A549 (cell line): ENCODE results near the gene PNLIPRP1. TPM values are rescaled to one million over a fixed set of nuclear protein-coding genes. Genes with fewer than 3 reads are reported as not detected.

Experiments used
- ATAC-seq, 2 experiments: fragments of 200-7000 bp in 1 of 2; fragments of >200 bp in 1 of 2; cut with Nextera tagmentation in 1 of 2; cut with Tn5 transposase in 1 of 2; 3 replicates each; pipeline versions ENCODE4 v1.8.0 to v1.9.1; 2018 to 2020; ENCODE audit warnings: mild to moderate bottlenecking in 1 of 2, moderate library complexity in 1 of 2
- CTCF ChIA-PET: fragments of 300-600 bp; sonication (Branson Sonifier 250); formaldehyde crosslinking; extraction: SDS; loops from one replicate; lab custom pipeline; 2021; ENCODE audit warnings: antibody characterized with exemption, inconsistent platforms; lab: Yijun Ruan, JAX
- POLR2A ChIA-PET: fragments of 350-600 bp; formaldehyde crosslinking; extraction: SDS; loops from one replicate; lab custom pipeline; 2021; ENCODE audit warnings: antibody characterized with exemption, inconsistent platforms; lab: Yijun Ruan, JAX
- DNase-seq, 2 experiments: peaks; one replicate each; pipeline versions ENCODE4 v3.0.0 to v3.0.0-alpha.2; 2011 to 2016; ENCODE audit warnings: low read depth in 1 of 2, low spot score in 1 of 2
- FAIRE-seq: peaks from 2 replicates; lab custom pipeline; 2011; peaks lifted over from hg19 to GRCh38; lab: Jason Lieb, UNC
- H3K27ac ChIP-seq, 2 experiments: fragments of >200 bp; sonication (Bioruptor Twin); formaldehyde crosslinking; 3 replicates each; pipeline ENCODE4 v1.5.1; 2016 to 2017
- H3K4me1 ChIP-seq: fragments of >200 bp; sonication (Bioruptor Twin); formaldehyde crosslinking; 3 replicates; pipeline ENCODE4 v1.6.1; 2016
- H3K4me2 ChIP-seq: fragments of >200 bp; sonication (Bioruptor Twin); formaldehyde crosslinking; 3 replicates; pipeline ENCODE4 v1.6.1; 2016
- H3K4me3 ChIP-seq: fragments of >200 bp; sonication (Bioruptor Twin); formaldehyde crosslinking; 3 replicates; pipeline ENCODE4 v1.5.1; 2016
- H3K9me3 ChIP-seq: fragments of >200 bp; sonication (Bioruptor Twin); formaldehyde crosslinking; 3 replicates; pipeline ENCODE4 v1.6.1; 2016
- ATOH8 ChIP-seq: fragments of 250-450 bp; sonication (Bioruptor Pico); IDR thresholded peaks from 2 replicates; pipeline ENCODE4 v1.5.0; 2020; ENCODE audit warnings: low read depth, mild to moderate bottlenecking, moderate library complexity
- BCL3 ChIP-seq: fragments of >200 bp; sonication (Bioruptor Twin); formaldehyde crosslinking; IDR thresholded peaks from 3 replicates; pipeline ENCODE4 v1.6.1; 2016
- CBX2 ChIP-seq: fragments of 200-600 bp; sonication (generic); IDR thresholded peaks from 2 replicates; pipeline ENCODE4 v1.6.1; 2016; ENCODE audit warnings: low read depth, mild to moderate bottlenecking, borderline replicate concordance
- CBX8 ChIP-seq: fragments of 200-600 bp; sonication (generic); IDR thresholded peaks from 2 replicates; pipeline ENCODE4 v1.6.1; 2016
- E2F6 ChIP-seq: IDR thresholded peaks from 2 replicates; pipeline ENCODE4 v1.6.1; 2012; ENCODE audit warnings: low read depth, borderline replicate concordance
- EHMT2 ChIP-seq: fragments of 200-600 bp; sonication (generic); IDR thresholded peaks from 2 replicates; pipeline ENCODE4 v1.6.1; 2016; ENCODE audit warnings: antibody characterized with exemption, low read depth, mild to moderate bottlenecking, moderate library complexity
- ELK1 ChIP-seq: fragments of 150-350 bp; IDR thresholded peaks from 2 replicates; pipeline ENCODE4 v1.6.1; 2014; ENCODE audit warnings: low read depth, mild to moderate bottlenecking, low read length
- ESRRA ChIP-seq: fragments of 150-350 bp; IDR thresholded peaks from 2 replicates; pipeline ENCODE4 v1.6.1; 2014; ENCODE audit warnings: mild to moderate bottlenecking, low read length, borderline replicate concordance
- FOSL2 ChIP-seq, 2 experiments: fragments of 450-650 bp in 1 of 2; fragments of >200 bp in 1 of 2; sonication (Bioruptor Twin) in 1 of 2; formaldehyde crosslinking; IDR thresholded peaks; 2 replicates each; pipeline versions ENCODE4 v1.5.0 to v1.6.1; 2016 to 2020; ENCODE audit warnings: mild to moderate bottlenecking in 1 of 2, moderate library complexity in 1 of 2
- HES2 ChIP-seq: fragments of >200 bp; sonication (Bioruptor Twin); formaldehyde crosslinking; IDR thresholded peaks from 2 replicates; pipeline ENCODE4 v1.6.1; 2016
- HMGXB4 ChIP-seq: fragments of 250-450 bp; sonication (Bioruptor Pico); IDR thresholded peaks from 2 replicates; pipeline ENCODE4 v1.5.0; 2021; ENCODE audit warnings: mild to moderate bottlenecking, moderate library complexity, borderline replicate concordance
- NFE2L2 ChIP-seq: fragments of 150-350 bp; conservative IDR thresholded peaks from 2 replicates; pipeline ENCODE4 v1.6.1; 2014; ENCODE audit warnings: low read length
- NPAS2 ChIP-seq: fragments of 250-450 bp; sonication (Bioruptor Pico); IDR thresholded peaks from 2 replicates; pipeline ENCODE4 v1.8.0; 2022; ENCODE audit warnings: mild to moderate bottlenecking, moderate library complexity, borderline replicate concordance
- PBX3 ChIP-seq: IDR thresholded peaks from 2 replicates; pipeline ENCODE4 v1.6.1; 2012
- PHF8 ChIP-seq: fragments of 200-600 bp; sonication (generic); IDR thresholded peaks from 2 replicates; pipeline ENCODE4 v1.6.1; 2016; ENCODE audit warnings: low read depth, mild to moderate bottlenecking, antibody characterized with exemption, moderate library complexity, borderline replicate concordance
- RNF2 ChIP-seq: fragments of 200-600 bp; sonication (generic); IDR thresholded peaks from 2 replicates; pipeline ENCODE4 v1.6.1; 2016; ENCODE audit warnings: low read depth, mild to moderate bottlenecking, antibody characterized with exemption, moderate library complexity, borderline replicate concordance
- SREBF2 ChIP-seq: fragments of 450-650 bp; IDR thresholded peaks from 2 replicates; pipeline ENCODE4 v1.6.1; 2014; ENCODE audit warnings: mild to moderate bottlenecking, moderate library complexity
- ZNF302 ChIP-seq: fragments of 250-450 bp; sonication (Bioruptor Pico); IDR thresholded peaks from 2 replicates; pipeline ENCODE4 v1.9.0; 2021; ENCODE audit warnings: inconsistent platforms, mild to moderate bottlenecking, moderate library complexity
- WGBS: methylation state at CpG from one replicate; pipeline ENCODE4 v1.1.6; 2017; ENCODE audit errors: missing lambda C conversion rate; 5-methylcytosine and 5-hydroxymethylcytosine counted together
- polyA plus RNA-seq, 4 experiments: library from polyadenylated mRNA; depleted of rRNA in 3 of 4; stranded (reverse); fragments of >200 nt; fragmentation: RNase III in 1 of 4; extraction: RNeasy Plus Mini Kit Qiagen cat#74134 plus additional on column Dnase treatment in 1 of 4; gene quantifications; 2 replicates in 3 of 4; 3 replicates in 1 of 4; pipeline ENCODE4 v1.2.3, GENCODE V29; 2011 to 2017

The PNLIPRP1 gene
- polyA plus RNA-seq, 2 of the 4 experiments (the other 2 are of a cell fraction), result not detected

GRCh38 chr10:116567335-116567734 is 23.4 kb upstream of the PNLIPRP1 start:
- WGBS, result 4% methylated on average over 3 of the region's 3 CpGs

GRCh38 chr10:116574797-116575196 is 16.0 kb upstream of the PNLIPRP1 start:
- WGBS, result 29% methylated on average over 3 of the region's 3 CpGs
- ChIA-PET POLR2A (no interaction called here), CTCF (no interaction called here)
- no peak for TF ChIP-seq EHMT2
- no peak for TF ChIP-seq CBX8
- no peak for TF ChIP-seq ZNF302 (CRISPR knock-in tag)
- TF ChIP-seq BCL3, result no peak
- no peak for TF ChIP-seq NFE2L2
- TF ChIP-seq ELK1, result no peak
- TF ChIP-seq ATOH8 (CRISPR knock-in tag), result no peak
- no peak for TF ChIP-seq HES2
- no peak for TF ChIP-seq PHF8
- no peak for TF ChIP-seq RNF2
- ATAC-seq (no peak), DNase-seq (no peak), FAIRE-seq (no peak)
- Histone ChIP-seq H3K9me3 (no peaks in the 10 kb centered on the region), H3K4me2 (no peak overlapping the region), H3K27ac (no peak overlapping the region), H3K4me3 (no peak overlapping the region), H3K4me1 (no peaks in the 10 kb centered on the region)

More at GRCh38 chr10:116567335-116567734, 23.4 kb upstream of the PNLIPRP1 start:
- no peak for DNase-seq
- no peak overlapping the region for H3K27ac ChIP-seq
- TF ChIP-seq SREBF2, result no peak
- TF ChIP-seq E2F6, result no peak
- TF ChIP-seq ESRRA, result no peak
- no peak for TF ChIP-seq FOSL2 (IDR thresholded peaks at IDR 0.05)
- TF ChIP-seq FOSL2 (CRISPR knock-in tag; IDR thresholded peaks at IDR 0.05), result no peak
- TF ChIP-seq EHMT2, result no peak
- TF ChIP-seq ZNF302 (CRISPR knock-in tag), result no peak
- no peak for TF ChIP-seq PBX3
- TF ChIP-seq HMGXB4 (CRISPR knock-in tag), result no peak
- no peak for TF ChIP-seq CBX2
- no peak for TF ChIP-seq NPAS2 (CRISPR knock-in tag)
- no peak for FAIRE-seq
- CTCF ChIA-PET, result no interaction called here
- H3K9me3 ChIP-seq, result no peaks in the 10 kb centered on the region
- no peak overlapping the region for H3K4me3 ChIP-seq
- no peak for ATAC-seq
- H3K4me1 ChIP-seq, result no peaks in the 10 kb centered on the region
- POLR2A ChIA-PET, result no interaction called here
- H3K4me2 ChIP-seq, result no peak overlapping the region
